ENCODE measurements around the gene NHP2.

DNA sequence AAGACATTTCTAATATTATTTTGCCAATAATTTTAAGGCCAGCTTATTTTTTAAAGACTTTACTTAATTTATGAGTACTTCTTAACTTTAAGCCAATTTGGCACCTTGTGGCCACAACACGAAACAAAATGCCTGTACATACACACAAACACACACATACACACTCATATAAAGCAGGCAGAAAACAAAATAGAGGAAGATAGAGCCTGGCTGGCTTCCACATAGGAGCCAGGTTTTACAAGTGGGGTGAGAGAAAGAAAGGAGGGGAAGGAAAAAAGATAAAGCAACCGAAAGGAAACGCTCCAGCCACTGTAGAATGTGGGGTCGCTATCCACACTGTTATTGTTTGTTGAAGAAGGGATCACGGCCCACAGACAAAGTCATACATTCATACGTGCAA is 23.1 kb upstream of the NHP2 start:
- TF ChIP-seq POLR2A (IDR thresholded peaks at IDR 0.05; ENCODE audit: low read depth, low read length) = no peak
- TF ChIP-seq POLR2AphosphoS5 (IDR thresholded peaks at IDR 0.05; ENCODE audit: low read depth, low read length) = no peak
- TF ChIP-seq TAF1 (IDR thresholded peaks at IDR 0.05; ENCODE audit: borderline replicate concordance, low read depth, low read length) = no peak

All from GM12892 (cell line).